IMR-90 (cell line): ENCODE data around the gene RASGRF2.

Experiments
- RAD21 ChIP-seq: IDR thresholded peaks from 2 replicates; pipeline ENCODE4 v1.6.1; 2012; ENCODE audit warnings: low read length, improper control_type of control experiment
- RCOR1 ChIP-seq: IDR thresholded peaks from 2 replicates; pipeline ENCODE4 v1.6.1; 2012; ENCODE audit warnings: mild to moderate bottlenecking, low read length, improper control_type of control experiment; ENCODE audit not compliant: insufficient replicate concordance
- SMC3 ChIP-seq: fragments of 150-350 bp; IDR thresholded peaks from 2 replicates; pipeline ENCODE4 v1.6.1; 2016; ENCODE audit warnings: low read depth, mild to moderate bottlenecking, antibody characterized with exemption, low read length, moderate library complexity
- TF ChIP-seq, protein P1 (sequence below): conservative IDR thresholded peaks from 2 replicates; pipeline ENCODE4 v1.5.1; 2012; ENCODE audit warnings: mild to moderate bottlenecking, low read depth, low read length, improper control_type of control experiment

DNA sequence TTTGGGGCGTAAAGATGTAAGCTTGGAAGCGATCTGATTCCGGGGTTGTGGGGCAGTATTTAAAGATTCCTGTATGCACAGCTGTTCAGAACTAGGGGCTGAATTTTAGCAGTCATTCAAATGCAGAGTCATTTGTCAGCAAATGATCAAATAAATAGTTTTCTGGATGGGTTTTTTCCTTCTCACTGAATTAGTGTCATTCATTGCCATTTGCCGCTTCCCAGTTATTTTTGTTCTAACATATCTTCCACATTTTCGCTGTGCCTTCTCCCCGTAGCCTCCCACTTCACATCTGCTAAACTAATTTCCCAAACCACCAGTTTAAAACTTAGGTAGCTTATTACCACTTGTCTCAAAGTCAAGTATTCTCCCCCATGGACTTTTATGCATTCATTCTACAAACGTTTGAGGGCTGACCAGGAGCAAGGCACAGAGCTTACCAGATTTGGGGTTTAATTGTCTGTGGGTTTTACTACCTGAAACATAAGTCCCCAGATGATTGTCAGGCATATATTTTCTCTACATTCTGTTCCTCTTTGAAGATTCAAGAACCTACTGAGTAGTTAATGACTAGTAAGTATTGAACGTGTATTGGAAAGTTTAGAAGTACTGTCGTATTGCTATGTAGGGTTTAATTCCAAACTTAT is 231.7 kb downstream of the RASGRF2 start:
- TF ChIP-seq RCOR1 (no peak), RAD21 (no peak), SMC3 (no peak)
- TF ChIP-seq, protein P1, sequence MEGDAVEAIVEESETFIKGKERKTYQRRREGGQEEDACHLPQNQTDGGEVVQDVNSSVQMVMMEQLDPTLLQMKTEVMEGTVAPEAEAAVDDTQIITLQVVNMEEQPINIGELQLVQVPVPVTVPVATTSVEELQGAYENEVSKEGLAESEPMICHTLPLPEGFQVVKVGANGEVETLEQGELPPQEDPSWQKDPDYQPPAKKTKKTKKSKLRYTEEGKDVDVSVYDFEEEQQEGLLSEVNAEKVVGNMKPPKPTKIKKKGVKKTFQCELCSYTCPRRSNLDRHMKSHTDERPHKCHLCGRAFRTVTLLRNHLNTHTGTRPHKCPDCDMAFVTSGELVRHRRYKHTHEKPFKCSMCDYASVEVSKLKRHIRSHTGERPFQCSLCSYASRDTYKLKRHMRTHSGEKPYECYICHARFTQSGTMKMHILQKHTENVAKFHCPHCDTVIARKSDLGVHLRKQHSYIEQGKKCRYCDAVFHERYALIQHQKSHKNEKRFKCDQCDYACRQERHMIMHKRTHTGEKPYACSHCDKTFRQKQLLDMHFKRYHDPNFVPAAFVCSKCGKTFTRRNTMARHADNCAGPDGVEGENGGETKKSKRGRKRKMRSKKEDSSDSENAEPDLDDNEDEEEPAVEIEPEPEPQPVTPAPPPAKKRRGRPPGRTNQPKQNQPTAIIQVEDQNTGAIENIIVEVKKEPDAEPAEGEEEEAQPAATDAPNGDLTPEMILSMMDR, result no peak
